Lung (tissue), 12 donors: ENCODE data around the gene LDLRAD4. TPM values are rescaled to one million over a fixed set of nuclear protein-coding genes. Genes with fewer than 3 reads are reported as not detected.

ENCODE experiments used
- ATAC-seq: fragments of 200-7000 bp; cut with Tn5 transposase; one replicate; pipeline ENCODE4 v1.9.1; 2020; ENCODE audit warnings: moderate number of reproducible peaks; ENCODE audit not compliant: insufficient read depth, low FRiP score
- DNase-seq, 3 donors: peaks; one replicate each; pipeline ENCODE4 v3.0.0-alpha.2; 2013 to 2017
- H3K27ac ChIP-seq, 2 donors: one replicate each; pipeline ENCODE4 v1.5.1; 2013; ENCODE audit warnings: mild to moderate bottlenecking in 2 of 2, moderate library complexity in 2 of 2, control low read depth in 1 of 2, inconsistent platforms in 1 of 2, low read depth in 1 of 2, low read length in 1 of 2
- H3K27me3 ChIP-seq, 3 donors: one replicate each; pipeline ENCODE4 v1.5.1; 2013; ENCODE audit warnings: low read length in 2 of 3; ENCODE audit not compliant: control insufficient read depth in 3 of 3, insufficient read depth in 3 of 3
- H3K36me3 ChIP-seq, 4 donors: one replicate each; pipeline ENCODE4 v1.5.1; 2013; ENCODE audit warnings: low read length in 4 of 4, mild to moderate bottlenecking in 1 of 4, moderate library complexity in 1 of 4; ENCODE audit not compliant: control insufficient read depth in 4 of 4, insufficient read depth in 4 of 4
- H3K4me1 ChIP-seq, 5 donors: one replicate each; pipeline ENCODE4 v1.5.1; 2013; ENCODE audit warnings: low read length in 5 of 5, mild to moderate bottlenecking in 2 of 5, moderate library complexity in 1 of 5; ENCODE audit not compliant: control insufficient read depth in 5 of 5, insufficient read depth in 5 of 5
- H3K4me3 ChIP-seq: one replicate; pipeline ENCODE4 v1.5.1; 2013; ENCODE audit warnings: mild to moderate bottlenecking, control low read depth, moderate library complexity
- H3K9ac ChIP-seq, 2 donors: one replicate each; pipeline ENCODE4 v1.5.1; 2013; ENCODE audit warnings: low read length in 2 of 2, control low read depth in 1 of 2; ENCODE audit not compliant: insufficient read depth in 1 of 2
- H3K9me3 ChIP-seq, 4 donors: one replicate each; pipeline ENCODE4 v1.5.1; 2013; ENCODE audit warnings: low read length in 3 of 4, mild to moderate bottlenecking in 1 of 4, moderate library complexity in 1 of 4; ENCODE audit not compliant: control insufficient read depth in 4 of 4, insufficient read depth in 3 of 4
- CTCF ChIP-seq: IDR thresholded peaks from 2 replicates; pipeline ENCODE4 v1.5.1; 2012; ENCODE audit warnings: mild to moderate bottlenecking; ENCODE audit errors: control extremely low read depth, extremely low read depth
- WGBS, 2 donors: extraction: QIAGEN DNeasy Blood & Tissue Kit; methylation state at CpG; one replicate each; pipeline ENCODE4 v1.1.7; 2013; 5-methylcytosine and 5-hydroxymethylcytosine counted together
- polyA plus RNA-seq, 2 donors: library from polyadenylated mRNA; stranded (reverse); fragments of 200-250 nt; gene quantifications; one replicate each; pipeline ENCODE4 v1.2.1, GENCODE V29; 2013
- total RNA-seq, 2 donors: library from RNA; depleted of rRNA in 1 of 2; stranded (reverse); fragments of >200 nt in 1 of 2; gene quantifications; one replicate each; pipeline ENCODE4 v1.2.1, GENCODE V29; 2014 to 2021
- donor health status: control.
- donor health status: control.
- donor health status: Bipolar disorder and iron deficiency.
- donor health status: healthy.
- donor health status: DM: yes; HTN: yes; CAD: no.

Gene LDLRAD4
- total and polyA plus RNA-seq, 4 donors, result 3.2 to 62.4 (median 19.9) TPM

GRCh38 chr18:13375302-13376255 lies 157.0 kb downstream of the LDLRAD4 start:
- Histone ChIP-seq H3K27ac (peak overlapping the region in 1 of 2 donors; percentile 51), H3K4me1 (peaks cover 0 to 10% (median 8%) of the 10 kb centered on the region in 5 donors), H3K27me3 (no peaks in the 10 kb centered on the region), H3K9ac (no peak overlapping the region), H3K4me3 (no peak overlapping the region), H3K36me3 (no peaks in the 10 kb centered on the region), H3K9me3 (no peaks in the 10 kb centered on the region)
- 72 to 87% methylated on average over 19 of the region's 19 CpGs for WGBS, 2 donors
- DNase-seq, result no peak
- TF ChIP-seq CTCF, result no peak
- ATAC-seq, result peak; percentile 79

GRCh38 chr18:13376298-13376840 lies 157.8 kb downstream of the LDLRAD4 start:
- no peak overlapping the region for H3K9ac ChIP-seq
- no peaks in the 10 kb centered on the region for H3K36me3 ChIP-seq
- 91 to 94% methylated on average over 23 of the region's 23 CpGs for WGBS, 2 donors
- no peak overlapping the region for H3K4me3 ChIP-seq
- peaks cover 0 to 10% (median 8%) of the 10 kb centered on the region in 5 donors for H3K4me1 ChIP-seq
- H3K27ac ChIP-seq, result peak overlapping the region in 1 of 2 donors; percentile 2
- no peak for DNase-seq
- no peak for TF ChIP-seq CTCF
- no peaks in the 10 kb centered on the region for H3K27me3 ChIP-seq
- ATAC-seq, result no peak
- no peaks in the 10 kb centered on the region for H3K9me3 ChIP-seq

GRCh38 chr18:13376841-13377351 lies 158.3 kb downstream of the LDLRAD4 start:
- TF ChIP-seq CTCF, result no peak
- Histone ChIP-seq H3K9me3 (no peaks in the 10 kb centered on the region), H3K4me1 (peaks cover 0 to 11% (median 8%) of the 10 kb centered on the region in 5 donors), H3K27me3 (no peaks in the 10 kb centered on the region), H3K4me3 (no peak overlapping the region), H3K36me3 (no peaks in the 10 kb centered on the region), H3K9ac (no peak overlapping the region), H3K27ac (no peak overlapping the region)
- ATAC-seq, result no peak
- 85 to 87% methylated on average over 14 of the region's 14 CpGs for WGBS, 2 donors
- no peak for DNase-seq
